Measurements from ENCODE around the gene SHANK1. TPM values are rescaled to one million over a fixed set of nuclear protein-coding genes. Genes with fewer than 3 reads are reported as not detected.

Gene SHANK1
- total RNA-seq, 2 experiments from 2014 or later: not detected

- CTCF ChIA-PET: interaction anchor here (0.6 to 1.6 kb wide), 5 partner anchors 10 to 371 kb away, joined by 3 to 8 read pairs (median 3); no protein-coding TSS in a partner anchor
- Mint-ChIP-seq H3K27me3 (peaks cover 53% of the 10 kb centered on the region), H3K9me3 (ENCODE audit: low read depth) (no peaks in the 10 kb centered on the region), H3K27ac (no peak overlapping the region), H3K4me1 (peaks cover 15% of the 10 kb centered on the region), H3K4me3 (peak overlapping the region; percentile 75), H3K36me3 (no peaks in the 10 kb centered on the region)
- DNase-seq (no peak), ATAC-seq (no peak)
Observed at GRCh38 chr19:50723735-50724521, 4.3 kb upstream of the SHANK1 start.

GRCh38 chr19:50723069-50723468 lies 3.5 kb upstream of the SHANK1 start, which contains the start of gene CLEC11A:
CLEC11A (plus strand) TSS chr19:50723364; CDS start chr19:50723526, 162 bp downstream.
- peak within 1 kb of the TSS; percentile 75 for H3K4me3 Mint-ChIP-seq
- H3K27ac Mint-ChIP-seq: no peak within 1 kb of the TSS
- ATAC-seq: no peak
- peaks cover 49% of the 10 kb centered on the region for H3K27me3 Mint-ChIP-seq
- H3K4me1 Mint-ChIP-seq: peaks cover 15% of the 10 kb centered on the region
- H3K36me3 Mint-ChIP-seq: no peaks in the 10 kb centered on the region
- CTCF ChIA-PET: interaction anchor here (1.2 kb wide), 1 partner anchor 11 kb away, joined by 3 read pairs; no protein-coding TSS in a partner anchor
- no peaks in the 10 kb centered on the region for H3K9me3 Mint-ChIP-seq (ENCODE audit: low read depth)
- no peak for DNase-seq

DNA sequence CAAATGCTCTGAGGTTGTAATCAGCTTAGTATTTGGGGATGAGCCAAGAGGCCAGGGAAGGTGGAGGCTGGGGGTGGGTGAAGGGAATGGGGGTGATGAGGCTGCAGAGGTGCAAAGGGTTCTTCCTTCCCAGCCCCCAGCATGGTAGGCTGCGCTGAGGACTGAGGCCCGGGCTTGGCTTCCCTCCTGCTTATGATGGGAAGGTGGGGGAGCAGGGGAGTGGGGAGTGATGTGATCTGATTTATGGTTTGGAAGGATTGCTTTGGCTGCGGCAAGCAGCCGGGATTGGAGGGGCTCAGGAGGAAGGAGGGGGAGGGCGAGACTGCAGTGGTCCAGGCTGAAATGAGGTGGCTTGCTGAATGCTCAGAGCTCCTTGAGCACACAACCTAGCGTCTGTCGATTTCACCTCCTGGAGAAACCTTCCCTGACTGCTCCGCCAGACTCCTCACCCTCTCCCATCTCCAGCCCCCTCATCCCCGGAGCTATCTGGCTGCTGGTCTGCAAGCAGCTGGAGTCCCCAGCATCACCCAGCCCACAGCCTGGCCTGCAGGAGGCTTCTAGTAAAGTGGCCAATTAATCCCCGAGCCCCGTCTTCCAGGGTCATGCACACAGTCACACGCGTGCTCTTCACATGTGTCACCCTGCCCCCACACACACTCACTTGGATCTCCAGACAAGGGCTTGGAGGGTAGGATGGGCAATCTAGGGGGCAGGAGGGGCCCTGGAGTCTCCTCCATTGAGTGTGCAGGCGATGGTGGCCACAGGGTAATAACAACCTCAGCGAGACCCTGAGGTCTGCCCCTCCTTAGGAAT lies 2.8 kb upstream of the SHANK1 start:
- H3K4me3 Mint-ChIP-seq: no peak overlapping the region

GRCh38 chr19:50721441-50722137 lies 2.0 kb upstream of the SHANK1 start:
- no peaks in the 10 kb centered on the region for H3K36me3 Mint-ChIP-seq
- CTCF ChIA-PET: interaction anchor here (1.4 to 1.6 kb wide), 3 partner anchors 52 to 200 kb away, joined by 3 to 4 read pairs (median 3); no protein-coding TSS in a partner anchor
- H3K27me3 Mint-ChIP-seq: peaks cover 55% of the 10 kb centered on the region
- DNase-seq (no peak), ATAC-seq (no peak)
- no peaks in the 10 kb centered on the region for H3K9me3 Mint-ChIP-seq (ENCODE audit: low read depth)
- H3K27ac Mint-ChIP-seq: no peak overlapping the region
- peaks cover 13% of the 10 kb centered on the region for H3K4me1 Mint-ChIP-seq
- H3K4me3 Mint-ChIP-seq: no peak overlapping the region

More for the DNA sequence above, 2.8 kb upstream of the SHANK1 start:
- H3K4me1 Mint-ChIP-seq: peaks cover 13% of the 10 kb centered on the region
- H3K9me3 Mint-ChIP-seq (ENCODE audit: low read depth): no peaks in the 10 kb centered on the region
- DNase-seq (no peak), ATAC-seq (no peak)
- peaks cover 51% of the 10 kb centered on the region for H3K27me3 Mint-ChIP-seq
- no peaks in the 10 kb centered on the region for H3K36me3 Mint-ChIP-seq
- no peak overlapping the region for H3K27ac Mint-ChIP-seq
- CTCF ChIA-PET: interaction anchor here (1.2 to 1.6 kb wide), 2 partner anchors 11 to 199 kb away, joined by 3 read pairs; no protein-coding TSS in a partner anchor

GRCh38 chr19:50720921-50721381 lies 1.3 kb upstream of the SHANK1 start:
- peaks cover 10% of the 10 kb centered on the region for H3K4me1 Mint-ChIP-seq
- peaks cover 51% of the 10 kb centered on the region for H3K27me3 Mint-ChIP-seq
- ATAC-seq (no peak), DNase-seq (no peak)
- H3K27ac Mint-ChIP-seq: no peak overlapping the region
- H3K36me3 Mint-ChIP-seq: no peaks in the 10 kb centered on the region
- CTCF ChIA-PET: interaction anchor here (1.4 to 1.6 kb wide), 3 partner anchors 51 to 201 kb away, joined by 3 to 4 read pairs (median 3); no protein-coding TSS in a partner anchor
- H3K9me3 Mint-ChIP-seq (ENCODE audit: low read depth): no peaks in the 10 kb centered on the region
- no peak overlapping the region for H3K4me3 Mint-ChIP-seq

GRCh38 chr19:50720181-50720920 lies 749 bp upstream of the SHANK1 start:
- Mint-ChIP-seq H3K27ac (no peak overlapping the region), H3K4me1 (peaks cover 6% of the 10 kb centered on the region), H3K36me3 (no peaks in the 10 kb centered on the region), H3K27me3 (peaks cover 45% of the 10 kb centered on the region), H3K4me3 (no peak overlapping the region), H3K9me3 (ENCODE audit: low read depth) (no peaks in the 10 kb centered on the region)
- no peak for DNase-seq
- no peak for ATAC-seq
- CTCF ChIA-PET: interaction anchor here (1.4 to 1.5 kb wide), 2 partner anchors 51 to 112 kb away, joined by 3 to 4 read pairs; no protein-coding TSS in a partner anchor

GRCh38 chr19:50719119-50719435 lies 525 bp downstream of the SHANK1 start:
- Mint-ChIP-seq H3K36me3 (no peaks in the 10 kb centered on the region), H3K27ac (no peak overlapping the region), H3K4me3 (no peak overlapping the region), H3K4me1 (peaks cover 2% of the 10 kb centered on the region), H3K27me3 (peaks cover 45% of the 10 kb centered on the region), H3K9me3 (ENCODE audit: low read depth) (no peaks in the 10 kb centered on the region)
- CTCF ChIA-PET: no interaction called here
- DNase-seq (no peak), ATAC-seq (no peak)

DNA sequence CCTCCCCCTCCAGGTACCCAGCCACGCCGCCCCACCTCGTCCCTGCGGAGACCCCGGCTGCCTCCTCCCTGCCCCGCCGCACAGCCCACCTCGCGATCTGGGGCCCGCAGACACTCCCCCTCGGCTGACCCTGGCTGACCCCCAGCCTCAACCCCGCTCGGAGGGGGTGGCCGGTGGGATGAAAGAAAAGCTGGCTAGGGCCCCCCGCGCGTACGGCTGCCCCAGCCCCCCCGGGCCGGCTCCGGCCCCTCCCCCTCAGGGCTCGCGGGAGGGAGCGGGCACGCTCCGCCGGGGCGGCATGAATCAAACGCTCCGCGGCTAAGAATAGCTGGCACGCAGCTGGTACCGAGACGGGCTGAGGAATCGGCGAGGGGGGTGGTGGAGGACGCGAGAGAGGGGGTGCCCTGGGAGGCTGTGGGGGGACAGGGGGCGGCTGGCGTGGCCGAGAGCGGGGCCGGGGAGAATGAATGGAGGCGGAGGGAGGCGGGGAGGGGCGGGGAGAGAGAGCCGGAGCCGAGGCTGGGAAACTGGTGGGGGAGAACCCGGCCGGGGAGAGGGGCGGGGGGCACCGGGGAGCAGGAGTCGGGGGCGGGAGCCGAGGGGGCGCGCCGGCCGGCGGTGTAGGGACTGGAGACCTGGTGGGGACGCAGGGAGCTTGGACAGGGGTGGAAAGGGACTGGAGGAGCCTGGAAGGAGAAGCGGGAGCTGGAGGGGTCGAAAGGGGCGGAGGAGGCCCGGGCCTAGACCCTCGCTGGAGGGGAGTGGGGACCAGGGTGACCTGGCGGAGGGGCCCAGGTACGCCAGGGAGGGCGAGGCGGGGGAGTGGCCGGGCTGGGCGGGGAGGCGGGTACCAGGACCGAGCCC lies 1.1 kb downstream of the SHANK1 start:
- H3K4me3 Mint-ChIP-seq: no peak overlapping the region
- no peaks in the 10 kb centered on the region for H3K36me3 Mint-ChIP-seq
- H3K27me3 Mint-ChIP-seq: peaks cover 45% of the 10 kb centered on the region
- H3K4me1 Mint-ChIP-seq: no peaks in the 10 kb centered on the region
- no peaks in the 10 kb centered on the region for H3K9me3 Mint-ChIP-seq (ENCODE audit: low read depth)
- CTCF ChIA-PET: no interaction called here
- no peak overlapping the region for H3K27ac Mint-ChIP-seq
- ATAC-seq (no peak), DNase-seq (no peak)

- no peak for DNase-seq
- peaks cover 47% of the 10 kb centered on the region for H3K27me3 Mint-ChIP-seq
- H3K36me3 Mint-ChIP-seq: no peaks in the 10 kb centered on the region
- no peaks in the 10 kb centered on the region for H3K4me1 Mint-ChIP-seq
- CTCF ChIA-PET: no interaction called here
- no peak for ATAC-seq
- H3K9me3 Mint-ChIP-seq (ENCODE audit: low read depth): no peaks in the 10 kb centered on the region
- H3K27ac Mint-ChIP-seq: no peak overlapping the region
- no peak overlapping the region for H3K4me3 Mint-ChIP-seq
Observed at GRCh38 chr19:50717891-50718254, 1.7 kb downstream of the SHANK1 start.

- H3K27ac Mint-ChIP-seq: no peak overlapping the region
- ATAC-seq (no peak), DNase-seq (no peak)
- H3K4me1 Mint-ChIP-seq: no peaks in the 10 kb centered on the region
- no peaks in the 10 kb centered on the region for H3K9me3 Mint-ChIP-seq (ENCODE audit: low read depth)
- CTCF ChIA-PET: no interaction called here
- H3K4me3 Mint-ChIP-seq: no peak overlapping the region
- no peaks in the 10 kb centered on the region for H3K36me3 Mint-ChIP-seq
- peaks cover 45% of the 10 kb centered on the region for H3K27me3 Mint-ChIP-seq
Observed at GRCh38 chr19:50717026-50717723, 2.4 kb downstream of the SHANK1 start.

GRCh38 chr19:50716178-50717025 lies 3.2 kb downstream of the SHANK1 start:
- DNase-seq: no peak
- ATAC-seq: no peak
- H3K36me3 Mint-ChIP-seq: no peaks in the 10 kb centered on the region
- H3K27me3 Mint-ChIP-seq: peaks cover 40% of the 10 kb centered on the region
- H3K4me1 Mint-ChIP-seq: no peaks in the 10 kb centered on the region
- CTCF ChIA-PET: no interaction called here
- H3K9me3 Mint-ChIP-seq (ENCODE audit: low read depth): no peaks in the 10 kb centered on the region
- H3K4me3 Mint-ChIP-seq: no peak overlapping the region
- H3K27ac Mint-ChIP-seq: no peak overlapping the region
